NCI-H2081 (cell line): Measurements from ENCODE around the gene ANXA7.
"Not testable (repeated sequence)": the region's sequence is repeated elsewhere in the genome, so short reads cannot be mapped to it uniquely, and the experiment has no call there.

Experiments used
- DNase-seq, 2 experiments: peaks; one replicate each; lab custom pipeline; 2025; lab: John Stamatoyannopoulos, UW

The ANXA7 gene

GRCh38 chr10:73338801-73339368 lies 75.0 kb downstream of the ANXA7 start:
- no peak for DNase-seq

DNA sequence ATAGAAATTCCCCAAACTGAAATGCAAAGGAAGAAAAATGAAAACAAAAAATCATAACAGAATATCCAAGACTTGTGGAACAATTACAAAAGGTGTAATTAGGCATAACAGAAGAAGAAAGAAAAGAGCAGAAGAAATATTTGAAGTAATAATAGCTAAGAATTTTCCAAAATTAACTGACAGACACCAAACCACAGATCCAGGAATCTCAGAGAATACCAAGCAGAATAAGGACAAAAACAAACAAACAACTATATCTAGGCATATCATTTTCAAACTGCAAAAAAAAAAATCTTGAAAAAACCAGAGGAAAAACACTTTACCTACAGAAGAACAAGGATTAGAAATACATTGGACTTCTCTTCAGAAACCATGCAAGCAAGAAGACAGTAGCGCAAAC lies 80.7 kb downstream of the ANXA7 start:
- no peak for DNase-seq

DNA sequence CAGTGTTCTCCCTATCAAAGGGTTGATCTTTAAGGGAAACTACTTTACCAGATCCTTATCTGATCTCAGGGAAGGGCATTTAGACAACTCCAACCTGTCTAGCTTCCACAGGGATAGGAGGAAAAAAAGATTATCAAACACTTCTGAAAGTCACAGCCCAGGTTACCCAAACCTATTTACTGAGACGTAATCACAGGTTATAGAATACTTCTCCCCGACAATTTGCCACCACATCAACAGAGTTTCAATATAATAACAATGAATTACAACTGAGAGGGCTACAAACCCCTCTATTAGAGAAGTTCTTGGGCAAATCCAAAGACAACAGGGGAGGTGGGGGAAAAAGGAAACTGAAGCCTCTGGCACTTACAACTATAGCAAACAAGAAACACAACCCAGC lies 81.5 kb downstream of the ANXA7 start:
- DNase-seq = no peak

DNA sequence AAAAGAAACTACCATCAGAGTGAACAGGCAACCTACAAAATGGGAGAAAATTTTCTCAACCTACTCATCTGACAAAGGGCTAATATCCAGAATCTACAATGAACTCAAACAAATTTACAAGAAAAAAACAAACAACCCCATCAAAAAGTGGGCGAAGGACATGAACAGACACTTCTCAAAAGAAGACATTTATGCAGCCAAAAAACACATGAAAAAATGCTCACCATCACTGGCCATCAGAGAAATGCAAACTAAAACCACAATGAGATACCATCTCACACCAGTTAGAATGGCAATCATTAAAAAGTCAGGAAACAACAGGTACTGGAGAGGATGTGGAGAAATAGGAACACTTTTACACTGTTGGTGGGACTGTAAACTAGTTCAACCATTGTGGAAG lies 85.3 kb downstream of the ANXA7 start:
- not testable (repeated sequence) for DNase-seq

DNA sequence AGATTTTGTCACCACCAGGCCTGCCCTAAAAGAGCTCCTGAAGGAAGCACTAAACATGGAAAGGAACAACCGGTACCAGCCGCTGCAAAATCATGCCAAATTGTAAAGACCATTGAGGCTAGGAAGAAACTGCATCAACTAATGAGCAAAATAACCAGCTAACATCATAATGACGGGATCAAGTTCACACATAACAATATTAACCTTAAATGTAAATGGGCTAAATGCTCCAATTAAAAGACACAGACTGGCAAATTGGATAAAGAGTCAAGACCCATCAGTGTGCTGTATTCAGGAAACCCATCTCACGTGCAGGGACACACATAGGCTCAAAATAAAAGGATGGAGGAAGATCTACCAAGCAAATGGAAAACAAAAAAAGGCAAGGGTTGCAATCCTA lies 88.6 kb downstream of the ANXA7 start:
- not testable (repeated sequence) for DNase-seq
